ENCODE data around the gene RTN3. TPM values are rescaled to one million over a fixed set of nuclear protein-coding genes. Genes with fewer than 3 reads are reported as not detected.

RTN3 gene
- total RNA-seq, 1 donor = 108 TPM

GRCh38 chr11:63749624-63750023 lies 68.3 kb downstream of the RTN3 start:
- H3K79me2 ChIP-seq (ENCODE audit: insufficient read depth, low read length) = peaks cover 25% of the 10 kb centered on the region

GRCh38 chr11:63756919-63757761 lies 75.8 kb downstream of the RTN3 start:
- Histone ChIP-seq H4K20me1 (ENCODE audit: insufficient read depth, low read length) (no peaks in the 10 kb centered on the region), H3K79me2 (ENCODE audit: insufficient read depth, low read length) (no peaks in the 10 kb centered on the region), H2AFZ (ENCODE audit: low read length) (no peak overlapping the region), H3K9me3 (ENCODE audit: low read depth, low read length) (no peaks in the 10 kb centered on the region), H3K27me3 (ENCODE audit: insufficient read depth, low read length) (no peaks in the 10 kb centered on the region), H3K36me3 (ENCODE audit: insufficient read depth, low read length) (peaks cover 27% of the 10 kb centered on the region), H3K4me1 (ENCODE audit: insufficient read depth, low read length) (no peaks in the 10 kb centered on the region), H3K4me3 (ENCODE audit: insufficient read depth, low read length) (no peak overlapping the region), H3K27ac (ENCODE audit: low read depth, low read length) (no peak overlapping the region), H3K4me2 (ENCODE audit: insufficient read depth, low read length) (no peak overlapping the region)
- DNase-seq (ENCODE audit: insufficient read length, low spot score, missing footprints) = no peak
- no peak for TF ChIP-seq CTCF (IDR thresholded peaks at IDR 0.05; ENCODE audit: extremely low read depth, low read depth, low read length)

More at GRCh38 chr11:63749624-63750023, 68.3 kb downstream of the RTN3 start:
- Histone ChIP-seq H4K20me1 (ENCODE audit: insufficient read depth, low read length) (peaks cover 12% of the 10 kb centered on the region), H3K4me1 (ENCODE audit: insufficient read depth, low read length) (no peaks in the 10 kb centered on the region), H2AFZ (ENCODE audit: low read length) (no peak overlapping the region), H3K9me3 (ENCODE audit: low read depth, low read length) (no peaks in the 10 kb centered on the region), H3K4me2 (ENCODE audit: insufficient read depth, low read length) (no peak overlapping the region), H3K27ac (ENCODE audit: low read depth, low read length) (no peak overlapping the region), H3K36me3 (ENCODE audit: insufficient read depth, low read length) (peaks cover 23% of the 10 kb centered on the region), H3K27me3 (ENCODE audit: insufficient read depth, low read length) (no peaks in the 10 kb centered on the region), H3K4me3 (ENCODE audit: insufficient read depth, low read length) (no peak overlapping the region)
- DNase-seq (ENCODE audit: insufficient read length, low spot score, missing footprints) = no peak
- no peak for TF ChIP-seq CTCF (IDR thresholded peaks at IDR 0.05; ENCODE audit: extremely low read depth, low read depth, low read length)

GRCh38 chr11:63760487-63761079 lies 79.3 kb downstream of the RTN3 start:
- no peaks in the 10 kb centered on the region for H4K20me1 ChIP-seq (ENCODE audit: insufficient read depth, low read length)

More at GRCh38 chr11:63760487-63761079, 79.3 kb downstream of the RTN3 start:
- Histone ChIP-seq H3K27ac (ENCODE audit: low read depth, low read length) (no peak overlapping the region), H2AFZ (ENCODE audit: low read length) (no peak overlapping the region), H3K9me3 (ENCODE audit: low read depth, low read length) (no peaks in the 10 kb centered on the region), H3K4me2 (ENCODE audit: insufficient read depth, low read length) (no peak overlapping the region), H3K4me3 (ENCODE audit: insufficient read depth, low read length) (no peak overlapping the region), H3K4me1 (ENCODE audit: insufficient read depth, low read length) (no peaks in the 10 kb centered on the region), H3K79me2 (ENCODE audit: insufficient read depth, low read length) (peaks cover 3% of the 10 kb centered on the region), H3K27me3 (ENCODE audit: insufficient read depth, low read length) (no peaks in the 10 kb centered on the region), H3K36me3 (ENCODE audit: insufficient read depth, low read length) (peaks cover 17% of the 10 kb centered on the region)
- no peak for DNase-seq (ENCODE audit: insufficient read length, low spot score, missing footprints)
- TF ChIP-seq CTCF (IDR thresholded peaks at IDR 0.05; ENCODE audit: extremely low read depth, low read depth, low read length) = no peak

Measured in osteoblast (primary cell).